ENCODE data around the gene GPR4.
"Not testable (repeated sequence)": the region's sequence is repeated elsewhere in the genome, so short reads cannot be mapped to it uniquely, and the experiment has no call there.

The GPR4 gene

GRCh38 chr19:45601524-45602374 is at the start of gene GPR4:
Gene GPR4, minus strand, starts transcription at chr19:45602212. Its CDS starts 10,346 bp downstream, at chr19:45591866.
- FAIRE-seq: no peak
- no peak for DNase-seq (ENCODE audit: low spot score)

DNA sequence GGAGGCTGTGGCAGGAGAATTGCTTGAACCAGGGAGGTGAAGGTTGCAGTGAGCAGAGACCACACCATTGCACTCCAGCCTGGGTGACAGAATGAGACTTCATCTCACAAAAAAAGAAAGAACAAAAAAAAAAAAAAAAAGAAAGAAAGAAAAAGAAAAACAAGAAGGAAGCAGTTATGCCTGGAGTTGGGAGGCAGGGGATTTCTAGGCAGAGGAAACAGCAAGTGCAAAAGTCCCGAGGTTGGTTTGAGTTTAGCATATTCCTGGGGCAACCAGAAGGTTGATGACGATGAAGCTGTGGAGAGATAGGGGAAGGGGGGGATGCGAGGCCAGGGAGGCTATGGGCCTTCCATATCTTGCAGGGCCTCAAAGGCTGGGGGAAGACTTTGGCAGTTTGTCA is 48.7 kb upstream of the GPR4 start:
- no peak for DNase-seq (ENCODE audit: low spot score)
- no peak for FAIRE-seq

GRCh38 chr19:45646345-45646698 is 44.3 kb upstream of the GPR4 start:
- FAIRE-seq: no peak
- DNase-seq (ENCODE audit: low spot score): no peak

GRCh38 chr19:45645631-45646344 is 43.8 kb upstream of the GPR4 start:
- FAIRE-seq (no peak), DNase-seq (ENCODE audit: low spot score) (peak; percentile 22)

DNA sequence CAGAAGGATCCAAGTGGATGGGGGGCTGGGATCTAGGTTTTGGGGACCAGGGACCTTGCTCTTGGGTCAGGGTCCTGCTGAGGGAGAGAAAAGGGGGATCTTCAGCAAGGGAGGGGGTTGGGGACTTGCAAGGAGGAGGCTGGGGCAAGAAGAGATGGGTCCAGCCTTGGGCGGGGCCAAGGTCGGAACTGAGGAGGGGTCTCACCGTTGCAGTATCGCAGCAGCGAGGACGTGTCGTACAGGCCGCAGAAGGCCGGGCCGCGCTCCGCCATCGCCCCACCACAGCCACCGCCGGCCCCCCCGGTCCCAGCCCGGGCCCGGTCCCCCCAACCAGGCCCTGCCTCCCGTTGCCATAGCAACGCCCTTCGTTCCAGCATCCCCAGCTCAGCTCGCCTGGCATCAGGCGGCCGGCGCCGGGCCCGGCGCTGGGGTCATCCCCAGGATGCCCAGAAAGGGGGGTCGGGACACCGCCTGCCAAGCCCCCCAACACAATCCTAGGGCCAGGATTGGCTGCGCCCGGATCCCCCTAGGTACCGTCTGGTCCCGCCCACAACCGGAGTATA is 43.1 kb upstream of the GPR4 start:
- DNase-seq (ENCODE audit: low spot score) (no peak), FAIRE-seq (no peak)

DNA sequence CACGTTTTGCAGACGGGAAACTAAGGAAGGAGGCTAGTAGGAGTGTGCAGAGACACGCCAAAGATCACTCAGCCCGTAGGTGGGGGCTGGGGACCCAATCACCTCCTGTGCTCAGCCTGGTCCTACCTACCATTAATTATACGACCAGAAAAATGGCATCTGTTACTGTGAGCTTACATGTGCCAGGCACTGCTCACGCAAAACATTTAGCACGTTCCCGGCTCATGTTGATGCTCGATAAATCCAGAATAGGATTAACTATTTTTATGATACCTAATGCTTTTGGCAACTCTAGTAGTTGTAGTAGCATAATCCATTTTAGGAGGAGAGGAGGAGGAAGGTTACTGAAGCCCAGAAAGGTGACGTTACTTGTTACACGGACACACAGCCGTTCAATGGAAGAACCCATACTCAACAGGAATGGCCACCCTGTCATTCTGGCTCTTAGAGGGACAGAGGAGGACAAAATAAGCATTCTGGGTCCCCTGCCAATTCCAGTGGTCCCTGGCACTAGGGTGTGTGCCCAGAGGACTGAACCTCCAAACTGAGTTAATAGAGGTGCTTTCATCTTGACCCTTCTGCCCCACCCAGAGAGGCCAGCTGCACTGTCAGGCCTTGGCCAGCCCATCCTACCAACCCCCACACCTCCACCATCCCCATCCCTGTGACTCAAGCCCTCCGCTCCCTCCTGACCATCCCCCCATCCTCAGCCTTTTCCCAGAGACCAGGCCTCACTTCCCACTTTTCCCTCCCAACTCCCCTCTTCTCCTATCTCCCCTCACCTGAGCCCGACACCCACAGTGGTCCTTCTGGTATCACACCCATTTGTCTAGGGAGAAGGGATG is 42.1 kb upstream of the GPR4 start:
- DNase-seq (ENCODE audit: low spot score) (no peak), FAIRE-seq (no peak)

- FAIRE-seq: no peak
- DNase-seq (ENCODE audit: low spot score): peak; percentile 63
These were observed 41.3 kb upstream of the GPR4 start for GRCh38 chr19:45643024-45643926.

GRCh38 chr19:45641274-45642105 is 39.5 kb upstream of the GPR4 start:
- DNase-seq (ENCODE audit: low spot score) (peak; percentile 94), FAIRE-seq (peak; percentile 77)

GRCh38 chr19:45640849-45641273 is 38.8 kb upstream of the GPR4 start:
- DNase-seq (ENCODE audit: low spot score): no peak
- no peak for FAIRE-seq

- DNase-seq (ENCODE audit: low spot score) (no peak), FAIRE-seq (no peak)
These were observed 37.1 kb upstream of the GPR4 start, which contains the start of gene EML2 for GRCh38 chr19:45638930-45639729. Gene EML2, minus strand, starts transcription at chr19:45639397. Its CDS starts 21 bp downstream, at chr19:45639376.

DNA sequence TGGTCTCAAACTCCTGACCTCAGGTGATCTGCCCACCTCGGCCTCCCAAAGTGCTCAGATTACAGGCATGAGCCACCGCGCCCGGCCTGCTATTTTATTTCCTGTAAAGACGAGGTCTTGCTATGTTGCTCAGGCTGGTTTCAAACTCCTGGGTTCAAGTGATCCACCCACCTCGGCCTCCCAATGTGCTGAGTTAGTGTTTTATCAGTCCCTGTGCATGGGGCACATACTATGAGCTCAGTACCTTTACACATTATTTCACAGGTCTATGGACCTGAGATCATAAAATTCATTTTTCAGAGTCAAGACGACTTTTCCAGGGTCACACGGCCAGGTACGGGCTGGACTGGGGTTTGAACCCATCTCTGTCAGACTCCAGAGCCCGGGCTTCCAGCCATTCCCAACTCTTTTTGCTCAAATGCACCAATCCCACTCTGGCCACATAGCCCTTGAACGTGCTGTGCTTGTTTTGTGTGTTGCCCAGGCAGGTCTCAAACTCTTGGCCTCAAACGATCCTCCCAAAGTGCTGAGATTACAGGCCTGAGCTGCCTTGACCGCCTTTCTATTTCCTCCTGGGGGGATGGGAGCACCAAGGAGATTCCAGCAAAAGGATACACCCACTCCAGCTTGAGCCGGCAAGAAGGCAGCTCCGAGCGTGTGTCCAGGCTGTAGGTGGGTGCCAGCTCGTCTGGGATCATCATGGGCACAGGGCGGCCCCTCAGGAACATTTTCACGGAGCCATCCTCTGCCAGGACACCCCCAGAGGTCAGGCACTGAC is 36.1 kb upstream of the GPR4 start:
- FAIRE-seq: no peak
- DNase-seq (ENCODE audit: low spot score): peak; percentile 5

- FAIRE-seq (no peak), DNase-seq (ENCODE audit: low spot score) (no peak)
These were observed 34.9 kb upstream of the GPR4 start for GRCh38 chr19:45636902-45637301.

GRCh38 chr19:45636275-45636674 is 34.3 kb upstream of the GPR4 start:
- FAIRE-seq: no peak
- DNase-seq (ENCODE audit: low spot score): no peak

DNA sequence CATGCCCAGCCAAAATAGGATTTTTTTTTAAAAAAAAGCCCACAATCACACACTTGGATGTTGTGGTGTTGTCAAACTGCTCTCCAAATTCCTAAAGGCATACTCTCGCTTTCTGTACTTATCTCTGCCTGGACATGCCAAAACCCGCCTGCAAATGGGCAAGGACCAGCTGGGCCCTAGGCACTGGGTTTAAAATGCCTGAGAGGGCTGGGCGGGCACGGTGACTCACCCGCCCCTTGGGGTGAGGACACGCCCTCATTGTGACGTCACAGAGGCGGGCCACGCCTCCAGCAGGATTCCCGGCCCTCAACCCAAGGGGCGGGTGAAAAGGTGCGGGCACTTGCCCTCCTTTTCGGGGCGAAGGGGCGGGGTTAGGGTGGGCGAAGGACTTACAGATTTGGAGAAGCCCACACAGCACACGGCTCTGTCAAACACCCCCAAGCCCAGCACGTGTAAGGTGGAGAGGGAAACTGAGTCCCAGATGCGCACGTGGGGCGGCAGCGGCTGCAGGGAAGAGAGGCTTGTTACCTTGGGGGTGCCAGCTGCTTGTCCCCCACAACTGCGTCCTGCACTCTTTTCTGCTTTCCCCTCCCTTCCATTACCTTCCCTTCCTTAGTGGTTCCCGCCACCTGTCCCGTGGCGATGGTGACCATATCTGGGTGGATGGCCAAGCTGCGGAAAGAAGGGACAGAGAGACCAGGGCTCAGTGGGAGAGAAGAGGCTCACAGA is 30.6 kb upstream of the GPR4 start:
- DNase-seq (ENCODE audit: low spot score): peak; percentile 9
- no peak for FAIRE-seq

- FAIRE-seq (no peak), DNase-seq (ENCODE audit: low spot score) (peak; percentile 53)
These were observed 28.5 kb upstream of the GPR4 start for GRCh38 chr19:45630463-45630862.

GRCh38 chr19:45629704-45630103 is 27.7 kb upstream of the GPR4 start:
- DNase-seq (ENCODE audit: low spot score) (no peak), FAIRE-seq (no peak)

GRCh38 chr19:45628219-45628618 is 26.2 kb upstream of the GPR4 start:
- FAIRE-seq; DNase-seq (ENCODE audit: low spot score): not testable (repeated sequence)

Measured in RCC 7860 (cell line).